HCT116 (cell line): ENCODE results near the gene TAF1B.

Experiments used
- EZH2 ChIP-seq: fragments of 200-600 bp; sonication (generic); IDR thresholded peaks from 2 replicates; pipeline ENCODE4 v1.6.1; 2017; ENCODE audit warnings: antibody characterized with exemption, mixed run types
- POLR2A ChIP-seq: IDR thresholded peaks from 2 replicates; pipeline ENCODE4 v1.7.0; 2011; ENCODE audit warnings: borderline replicate concordance; ENCODE audit not compliant: insufficient read depth, insufficient read length; ENCODE audit errors: extremely low read depth
- TF ChIP-seq, protein P1 (sequence below): IDR thresholded peaks from 2 replicates; pipeline ENCODE4 v1.6.1; 2012; ENCODE audit warnings: low read depth

DNA sequence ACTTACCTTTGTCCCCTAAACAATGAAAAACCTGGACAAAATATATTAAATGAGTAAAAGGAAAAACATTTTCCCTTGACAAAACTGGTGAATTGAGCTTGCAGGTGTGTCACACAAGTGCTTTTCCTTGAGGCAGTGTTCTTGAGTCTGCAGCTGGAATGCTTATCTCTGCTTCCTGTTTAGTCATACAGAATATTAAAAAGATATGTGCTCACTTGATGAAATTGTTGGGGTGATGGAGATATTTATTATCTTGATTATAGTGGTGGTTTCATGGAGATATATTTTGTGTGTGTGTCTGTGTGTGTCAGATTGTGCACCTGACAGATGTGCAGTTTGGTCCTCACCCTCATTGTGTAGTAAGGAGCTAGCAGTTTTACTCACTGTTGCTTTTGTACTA lies 3.3 kb downstream of the TAF1B start:
- TF ChIP-seq EZH2 (no peak), POLR2A (no peak)
- TF ChIP-seq, protein P1, sequence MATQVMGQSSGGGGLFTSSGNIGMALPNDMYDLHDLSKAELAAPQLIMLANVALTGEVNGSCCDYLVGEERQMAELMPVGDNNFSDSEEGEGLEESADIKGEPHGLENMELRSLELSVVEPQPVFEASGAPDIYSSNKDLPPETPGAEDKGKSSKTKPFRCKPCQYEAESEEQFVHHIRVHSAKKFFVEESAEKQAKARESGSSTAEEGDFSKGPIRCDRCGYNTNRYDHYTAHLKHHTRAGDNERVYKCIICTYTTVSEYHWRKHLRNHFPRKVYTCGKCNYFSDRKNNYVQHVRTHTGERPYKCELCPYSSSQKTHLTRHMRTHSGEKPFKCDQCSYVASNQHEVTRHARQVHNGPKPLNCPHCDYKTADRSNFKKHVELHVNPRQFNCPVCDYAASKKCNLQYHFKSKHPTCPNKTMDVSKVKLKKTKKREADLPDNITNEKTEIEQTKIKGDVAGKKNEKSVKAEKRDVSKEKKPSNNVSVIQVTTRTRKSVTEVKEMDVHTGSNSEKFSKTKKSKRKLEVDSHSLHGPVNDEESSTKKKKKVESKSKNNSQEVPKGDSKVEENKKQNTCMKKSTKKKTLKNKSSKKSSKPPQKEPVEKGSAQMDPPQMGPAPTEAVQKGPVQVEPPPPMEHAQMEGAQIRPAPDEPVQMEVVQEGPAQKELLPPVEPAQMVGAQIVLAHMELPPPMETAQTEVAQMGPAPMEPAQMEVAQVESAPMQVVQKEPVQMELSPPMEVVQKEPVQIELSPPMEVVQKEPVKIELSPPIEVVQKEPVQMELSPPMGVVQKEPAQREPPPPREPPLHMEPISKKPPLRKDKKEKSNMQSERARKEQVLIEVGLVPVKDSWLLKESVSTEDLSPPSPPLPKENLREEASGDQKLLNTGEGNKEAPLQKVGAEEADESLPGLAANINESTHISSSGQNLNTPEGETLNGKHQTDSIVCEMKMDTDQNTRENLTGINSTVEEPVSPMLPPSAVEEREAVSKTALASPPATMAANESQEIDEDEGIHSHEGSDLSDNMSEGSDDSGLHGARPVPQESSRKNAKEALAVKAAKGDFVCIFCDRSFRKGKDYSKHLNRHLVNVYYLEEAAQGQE: no peak
